Neural cell (in vitro differentiated cells): ENCODE measurements around the gene USB1. TPM values are rescaled to one million over a fixed set of nuclear protein-coding genes. Genes with fewer than 3 reads are reported as not detected.

Experiments used
- H2AFZ ChIP-seq: fragments of 200-600, 300-800 bp; sonication (generic), shearing (Covaris generic); 2 replicates; pipeline ENCODE4 v1.6.0; 2014; ENCODE audit warnings: low read depth, mild to moderate bottlenecking, antibody characterized with exemption, low read length, moderate library complexity
- H3F3A ChIP-seq: fragments of 200-600 bp; shearing (Covaris generic); 2 replicates; pipeline ENCODE4 v1.6.1; 2016; ENCODE audit warnings: mild to moderate bottlenecking, moderate library complexity, mixed read lengths, antibody characterized with exemption, low read length; ENCODE audit not compliant: insufficient read depth, poor library complexity, severe bottlenecking
- H3K27ac ChIP-seq: fragments of 200-600, 300-800 bp; sonication (generic), shearing (Covaris generic); 2 replicates; pipeline ENCODE4 v1.5.1; 2014; ENCODE audit warnings: mild to moderate bottlenecking, low read length, moderate library complexity
- H3K27me3 ChIP-seq: fragments of 300-800, 200-600 bp; sonication (generic), shearing (Covaris generic); 2 replicates; pipeline ENCODE4 v1.6.0; 2014; ENCODE audit warnings: mild to moderate bottlenecking, low read depth, low read length, moderate library complexity; ENCODE audit not compliant: insufficient read depth
- H3K36me3 ChIP-seq: fragments of 300-800, 200-600 bp; sonication (generic), shearing (Covaris generic); 2 replicates; pipeline ENCODE4 v1.5.1; 2014; ENCODE audit warnings: mild to moderate bottlenecking, antibody characterized with exemption, low read length, moderate library complexity; ENCODE audit not compliant: insufficient read depth
- H3K4me2 ChIP-seq: fragments of 300-800, 200-600 bp; sonication (generic), shearing (Covaris generic); 2 replicates; pipeline ENCODE4 v1.6.0; 2014; ENCODE audit warnings: mild to moderate bottlenecking, low read length
- H3K4me3 ChIP-seq: fragments of 300-800, 200-600 bp; sonication (generic), shearing (Covaris generic); 2 replicates; pipeline ENCODE4 v1.5.1; 2014; ENCODE audit warnings: mild to moderate bottlenecking, low read length, moderate library complexity
- H3K79me2 ChIP-seq: fragments of 200-600 bp; shearing (Covaris generic); replicated peaks from 2 replicates; pipeline ENCODE4 v1.6.0; 2014; ENCODE audit warnings: mild to moderate bottlenecking, low read length, moderate library complexity; ENCODE audit not compliant: insufficient read depth
- H3K9ac ChIP-seq: fragments of 300-800, 200-600 bp; sonication (generic), shearing (Covaris generic); 2 replicates; pipeline ENCODE4 v1.6.1; 2016; ENCODE audit warnings: mild to moderate bottlenecking, low read length, mixed read lengths
- H3K9me2 ChIP-seq: fragments of 200-600 bp; shearing (Covaris generic); 2 replicates; pipeline ENCODE4 v1.6.1; 2016; ENCODE audit warnings: mild to moderate bottlenecking, low read length, mixed read lengths; ENCODE audit not compliant: insufficient read depth
- H3K9me3 ChIP-seq: fragments of 200-600, 300-800 bp; sonication (generic), shearing (Covaris generic); 2 replicates; pipeline ENCODE4 v1.6.1; 2016; ENCODE audit warnings: mild to moderate bottlenecking, mixed run types, low read length, moderate library complexity, mixed read lengths
- H4K20me1 ChIP-seq: fragments of 200-600 bp; shearing (Covaris generic); 2 replicates; pipeline ENCODE4 v1.6.1; 2016; ENCODE audit warnings: mild to moderate bottlenecking, mixed run types; ENCODE audit not compliant: insufficient read depth
- CTCF ChIP-seq: fragments of 450-650 bp; IDR thresholded peaks from 2 replicates; pipeline ENCODE4 v1.5.1; 2014; ENCODE audit warnings: antibody characterized with exemption, mild to moderate bottlenecking, moderate library complexity; ENCODE audit not compliant: poor library complexity, severe bottlenecking
- EP300 ChIP-seq: fragments of 450-650 bp; conservative IDR thresholded peaks from 2 replicates; pipeline ENCODE4 v1.6.1; 2014; ENCODE audit warnings: antibody characterized with exemption, mild to moderate bottlenecking, moderate library complexity; ENCODE audit not compliant: poor library complexity, severe bottlenecking
- EZH2 ChIP-seq: fragments of 200-600, 300-800 bp; shearing (Covaris generic), sonication (generic); IDR thresholded peaks from 2 replicates; pipeline ENCODE4 v1.6.1; 2014; ENCODE audit warnings: antibody characterized with exemption, low read length, borderline replicate concordance, mild to moderate bottlenecking; ENCODE audit not compliant: insufficient read depth, poor library complexity, severe bottlenecking
- MXI1 ChIP-seq: fragments of 450-650 bp; conservative IDR thresholded peaks from 2 replicates; pipeline ENCODE4 v1.6.1; 2014; ENCODE audit warnings: antibody characterized with exemption, mild to moderate bottlenecking; ENCODE audit not compliant: poor library complexity, severe bottlenecking
- POLR2AphosphoS5 ChIP-seq: IDR thresholded peaks from 2 replicates; pipeline ENCODE4 v1.6.1; 2012
- RAD21 ChIP-seq: fragments of 450-650 bp; conservative IDR thresholded peaks from 2 replicates; pipeline ENCODE4 v1.6.1; 2014; ENCODE audit warnings: antibody characterized with exemption, mild to moderate bottlenecking, moderate library complexity
- REST ChIP-seq: IDR thresholded peaks from 2 replicates; pipeline ENCODE4 v1.6.1; 2012; ENCODE audit warnings: borderline replicate concordance
- SMC3 ChIP-seq: fragments of 450-650 bp; conservative IDR thresholded peaks from 2 replicates; pipeline ENCODE4 v1.6.1; 2014; ENCODE audit warnings: antibody characterized with exemption, mild to moderate bottlenecking, moderate library complexity; ENCODE audit not compliant: poor library complexity
- TAF1 ChIP-seq: IDR thresholded peaks from 2 replicates; pipeline ENCODE4 v1.6.1; 2012; ENCODE audit warnings: low read depth
- polyA plus RNA-seq: library from polyadenylated mRNA; depleted of rRNA; stranded (reverse); fragments of >200 nt; gene quantifications from 2 replicates; pipeline ENCODE4 v1.2.3, GENCODE V29; 2014

Gene USB1
- polyA plus RNA-seq, 1 donor from 2014 or later, result 25.7 TPM

GRCh38 chr16:57993897-57994296 is 7.3 kb upstream of the USB1 start:
- H3K4me3 ChIP-seq, result no peak overlapping the region
- H4K20me1 ChIP-seq, result no peaks in the 10 kb centered on the region
- no peaks in the 10 kb centered on the region for H3K36me3 ChIP-seq

GRCh38 chr16:57994361-57994760 is 6.8 kb upstream of the USB1 start:
- Histone ChIP-seq H3K4me2 (no peak overlapping the region), H3K4me3 (no peak overlapping the region), H2AFZ (no peak overlapping the region), H3K36me3 (no peaks in the 10 kb centered on the region), H3K27ac (no peak overlapping the region), H3K9me3 (no peaks in the 10 kb centered on the region), H3K9me2 (no peaks in the 10 kb centered on the region), H3K27me3 (no peaks in the 10 kb centered on the region), H4K20me1 (no peaks in the 10 kb centered on the region), H3K79me2 (peaks cover 9% of the 10 kb centered on the region), H3F3A (no peaks in the 10 kb centered on the region), H3K9ac (no peak overlapping the region)
- TF ChIP-seq POLR2AphosphoS5 (no peak), RAD21 (no peak), TAF1 (no peak), EP300 (no peak), SMC3 (no peak), EZH2 (no peak), REST (no peak)

More at GRCh38 chr16:57993897-57994296, 7.3 kb upstream of the USB1 start:
- Histone ChIP-seq H3F3A (no peaks in the 10 kb centered on the region), H3K79me2 (peaks cover 4% of the 10 kb centered on the region), H3K27me3 (no peaks in the 10 kb centered on the region), H3K9me3 (no peaks in the 10 kb centered on the region), H3K9me2 (no peaks in the 10 kb centered on the region), H3K4me2 (no peak overlapping the region), H2AFZ (no peak overlapping the region), H3K9ac (no peak overlapping the region), H3K27ac (no peak overlapping the region)
- TF ChIP-seq EZH2 (no peak), POLR2AphosphoS5 (no peak), REST (no peak), SMC3 (no peak), EP300 (no peak), RAD21 (no peak), MXI1 (no peak), CTCF (no peak), TAF1 (no peak)
